Esophagus muscularis mucosa (tissue), 4 donors: ENCODE results near the gene CENPQ.
"Not testable (repeated sequence)": the region's sequence is repeated elsewhere in the genome, so short reads cannot be mapped to it uniquely, and the experiment has no call there.

Experiments
- CTCF ChIP-seq, 3 experiments: fragments of 200-600 bp in 2 of 3; fragments of 450-650 bp in 1 of 3; sonication (generic) in 2 of 3; IDR thresholded peaks; one replicate each; pipeline ENCODE4 v1.5.1; 2017 to 2019; ENCODE audit warnings: antibody characterized with exemption in 3 of 3, mild to moderate bottlenecking in 2 of 3, moderate library complexity in 1 of 3
- EP300 ChIP-seq: sonication (generic); formaldehyde crosslinking; IDR thresholded peaks from one replicate; pipeline ENCODE4 v1.6.1; 2017; ENCODE audit warnings: antibody characterized with exemption
- POLR2A ChIP-seq: fragments of 450-650 bp; IDR thresholded peaks from one replicate; pipeline ENCODE4 v1.6.1; 2017; ENCODE audit warnings: antibody characterized with exemption, moderate library complexity, mild to moderate bottlenecking, low read depth
- POLR2AphosphoS5 ChIP-seq, 2 donors: sonication (generic); formaldehyde crosslinking; IDR thresholded peaks; one replicate each; pipeline ENCODE4 v1.6.1; 2017; ENCODE audit warnings: antibody characterized with exemption in 2 of 2

- not testable (repeated sequence) for TF ChIP-seq CTCF (IDR thresholded peaks at IDR 0.05); POLR2A; POLR2AphosphoS5 (IDR thresholded peaks at IDR 0.05); EP300
These were observed 18.7 kb downstream of the CENPQ start for GRCh38 chr6:49481846-49482245.
